Measurements from ENCODE around the gene SEMA3F.

The SEMA3F gene
- 0 to 0.04 reads per million in 2 experiments for total RNA-seq

DNA sequence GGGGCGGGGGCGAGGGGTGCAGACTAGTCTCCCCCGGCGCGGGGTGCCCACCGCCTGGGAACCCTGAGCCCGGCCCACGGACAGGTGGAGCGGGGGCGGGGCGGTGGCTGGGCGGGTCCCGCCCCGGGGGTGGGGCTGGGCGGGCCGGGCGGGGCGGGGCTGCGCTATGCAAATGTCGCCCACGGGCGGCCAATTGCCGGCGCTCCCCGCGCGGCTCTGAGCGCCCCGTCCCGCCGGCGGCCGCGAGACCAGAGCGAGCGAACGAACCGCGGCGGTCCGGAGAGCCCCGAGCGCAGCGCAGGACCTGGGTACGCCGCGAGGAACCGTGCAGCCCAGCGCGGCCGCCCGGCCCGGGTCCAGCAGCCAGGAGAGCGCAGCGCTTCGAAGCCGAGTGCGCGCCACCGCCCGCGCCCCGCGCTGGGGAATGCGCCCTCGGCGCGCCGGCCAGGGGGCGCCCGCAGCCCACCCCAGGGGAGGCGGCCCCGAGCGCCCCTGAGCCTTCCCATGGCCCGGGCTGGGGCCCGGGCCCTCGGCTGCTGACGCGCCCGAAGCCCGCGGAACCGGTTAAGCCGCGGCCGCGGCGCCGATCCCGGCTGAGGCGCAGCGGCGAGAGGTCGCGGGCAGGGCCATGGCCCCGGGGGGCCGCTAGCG, at the start of gene SEMA3F:
TSS of gene SEMA3F (plus strand) at position 485 of the 651 bp plus-strand sequence. CDS start 4,299 bp downstream, outside the sequence.
- peak; percentile 57 for DNase-seq (ENCODE audit: low read depth)

DNA sequence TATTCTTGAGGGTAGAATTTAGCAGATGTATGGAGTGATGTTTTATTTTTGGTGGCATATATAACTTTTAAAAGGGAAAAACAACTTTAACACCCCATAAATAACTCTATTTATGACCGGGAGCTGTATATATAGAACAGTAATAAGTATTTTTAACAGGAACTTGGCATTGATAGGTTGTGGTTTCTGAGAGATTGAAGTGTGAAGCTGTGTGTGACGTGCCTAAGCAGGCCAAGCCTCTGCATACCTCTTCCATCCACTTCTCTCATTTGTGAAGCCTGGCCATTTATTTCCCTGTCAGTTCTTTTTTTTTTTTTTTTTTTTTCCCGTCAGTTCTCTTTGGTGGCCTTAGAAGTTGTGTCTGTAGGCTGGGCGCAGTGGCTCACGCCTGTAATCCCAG, 43.4 kb upstream of the SEMA3F start:
- no peak for DNase-seq (ENCODE audit: low read depth)

DNA sequence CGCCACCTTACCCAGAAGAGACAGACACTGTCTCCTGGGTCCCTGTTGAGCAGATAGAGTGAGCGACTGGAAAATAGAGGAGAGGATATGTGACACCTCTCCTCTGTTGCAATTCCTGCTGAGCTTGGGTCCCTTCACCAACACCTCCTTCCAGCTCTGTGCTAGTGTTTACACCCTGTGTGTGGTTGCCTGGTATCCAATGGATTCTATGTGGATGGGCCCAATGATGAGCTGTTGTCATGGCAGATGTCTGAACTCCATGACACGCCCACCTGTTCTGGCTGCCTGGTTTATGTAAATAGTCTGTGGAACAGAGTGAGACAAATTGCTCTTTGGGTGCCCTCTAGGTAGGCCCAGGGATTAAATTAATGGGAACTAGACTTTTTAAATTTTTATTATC, 42.7 kb upstream of the SEMA3F start:
- DNase-seq (ENCODE audit: low read depth) = no peak

DNA sequence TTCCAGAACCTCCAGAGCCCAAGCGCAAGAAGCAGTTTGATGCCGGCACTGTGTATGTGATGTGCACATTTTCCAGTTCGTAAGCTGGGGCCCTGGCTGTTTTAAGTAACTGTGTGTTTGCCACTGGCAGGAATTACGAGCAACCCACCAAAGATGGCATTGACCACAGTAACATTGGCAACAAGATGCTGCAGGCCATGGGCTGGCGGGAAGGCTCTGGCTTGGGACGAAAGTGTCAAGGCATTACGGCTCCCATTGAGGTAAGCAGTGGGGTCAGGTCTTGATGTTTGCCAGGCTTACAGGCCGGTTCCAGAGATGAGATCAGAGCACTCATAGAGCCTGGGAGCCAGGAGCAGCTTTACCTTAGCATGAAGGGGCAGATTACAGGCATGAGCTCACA, 38.0 kb upstream of the SEMA3F start:
- no peak for DNase-seq (ENCODE audit: low read depth)

DNA sequence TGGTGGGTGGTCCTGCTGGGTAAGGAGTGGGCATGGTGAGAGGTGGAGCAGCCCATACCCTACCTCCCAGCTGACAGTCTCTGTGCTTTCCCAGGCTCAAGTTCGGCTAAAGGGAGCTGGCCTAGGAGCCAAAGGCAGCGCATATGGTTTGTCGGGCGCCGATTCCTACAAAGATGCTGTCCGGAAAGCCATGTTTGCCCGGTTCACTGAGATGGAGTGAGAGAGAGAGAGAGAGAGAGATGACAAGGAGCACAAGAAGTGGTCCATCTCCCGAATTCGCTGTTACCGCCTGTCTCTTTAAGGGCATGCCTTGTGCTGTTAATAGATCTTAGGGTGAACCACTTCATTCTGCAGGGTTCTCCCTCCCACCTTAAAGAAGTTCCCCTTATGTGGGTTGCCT, 36.9 kb upstream of the SEMA3F start:
- no peak for DNase-seq (ENCODE audit: low read depth)

DNA sequence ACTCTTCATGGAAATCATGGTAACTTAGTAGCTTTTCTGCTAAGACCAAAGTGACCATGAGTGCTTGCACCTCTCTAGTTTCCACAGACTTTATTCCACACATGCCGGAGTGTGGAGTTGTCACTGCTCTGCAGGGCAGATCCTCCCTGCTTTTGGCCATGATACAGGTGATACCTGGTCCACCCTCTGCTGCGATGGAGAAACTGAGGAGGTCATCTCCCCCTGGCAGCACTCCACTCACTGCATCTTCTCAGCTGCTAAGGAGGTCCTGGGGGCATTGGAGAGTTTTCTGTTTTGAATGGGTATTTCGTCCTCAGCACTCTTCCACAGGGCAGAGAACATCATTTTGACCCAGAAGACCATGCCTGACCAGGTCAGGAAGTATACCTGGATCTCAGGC, 35.3 kb upstream of the SEMA3F start:
- no peak for DNase-seq (ENCODE audit: low read depth)

DNA sequence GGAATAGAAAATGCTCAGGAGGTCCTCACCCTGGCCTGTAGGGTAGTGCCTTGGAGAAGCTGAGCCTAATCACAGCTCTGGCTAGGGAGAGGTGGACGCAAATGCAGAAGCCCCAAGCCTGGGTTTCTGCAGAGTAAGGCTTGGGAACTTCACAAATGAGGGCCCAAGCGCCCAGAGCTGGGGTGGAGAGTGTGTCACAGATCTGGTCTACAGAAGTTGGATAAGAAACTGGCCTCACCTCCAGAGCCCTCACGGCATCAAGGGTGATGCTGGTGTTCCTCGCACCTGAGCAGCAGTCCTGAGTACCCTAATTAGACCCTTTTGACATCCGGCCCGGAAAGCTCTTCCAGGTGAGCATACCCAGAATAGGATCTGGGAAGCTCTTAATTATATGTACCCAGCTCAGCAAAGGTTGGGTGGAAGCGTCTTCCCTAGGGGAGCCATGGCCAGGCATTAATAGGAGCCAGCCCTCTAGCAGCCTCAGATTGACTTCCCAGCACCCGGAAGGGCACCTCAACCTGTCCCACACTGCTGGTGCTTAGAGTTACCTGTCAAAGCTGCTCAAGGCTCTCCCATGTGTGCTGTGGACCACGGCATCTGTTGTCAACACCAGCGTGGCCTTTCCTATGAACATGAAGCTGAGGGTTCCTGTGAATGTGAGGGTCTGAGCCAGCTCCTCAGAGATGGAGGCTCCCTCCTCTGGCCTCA, 34.6 kb upstream of the SEMA3F start:
- DNase-seq (ENCODE audit: low read depth) = no peak

DNA sequence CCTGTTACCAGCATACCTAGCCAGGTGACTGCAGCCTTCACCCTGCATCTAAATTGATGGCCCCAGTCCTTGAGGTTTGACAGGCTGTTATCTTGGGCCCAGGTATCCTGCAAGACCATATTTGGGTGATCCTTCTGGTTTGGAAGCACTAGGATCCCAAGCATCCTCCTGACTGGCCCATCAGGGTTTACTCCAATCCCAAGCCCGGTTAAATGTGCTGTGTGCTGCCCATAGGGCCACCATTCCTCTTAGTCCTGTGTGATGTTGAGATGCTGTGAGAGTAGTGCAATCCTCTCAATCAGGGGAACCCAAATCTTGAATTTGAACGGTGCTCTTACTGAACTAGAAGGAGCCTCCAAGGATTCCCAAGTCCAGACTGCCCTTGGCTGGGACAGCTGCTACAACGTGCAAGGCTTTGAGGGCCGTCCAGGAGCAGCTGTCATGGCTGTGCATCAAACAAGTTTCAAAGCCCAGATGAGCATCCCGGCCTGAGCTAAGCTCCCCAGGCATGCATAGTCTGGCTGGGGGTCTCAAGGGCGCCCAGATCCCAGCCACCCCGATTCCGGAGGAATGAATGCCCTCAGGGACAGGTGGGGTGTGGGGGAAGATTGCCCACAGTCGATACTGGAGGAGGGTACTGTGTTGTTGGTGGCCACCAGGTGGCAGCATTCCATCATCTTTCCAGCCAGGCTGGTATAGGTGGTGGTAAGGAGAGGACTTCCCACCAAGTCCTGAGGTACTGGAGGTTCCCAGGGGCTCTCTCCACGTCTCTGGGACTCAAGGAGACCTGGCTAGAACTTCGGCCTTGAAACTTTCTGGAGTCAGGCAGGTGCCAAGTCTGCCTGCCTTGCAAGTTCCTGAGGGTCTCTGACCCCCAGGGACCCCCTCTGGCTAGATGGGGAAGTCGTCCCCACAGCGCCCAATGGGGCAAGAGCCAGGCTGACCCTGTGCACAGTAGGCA, 33.8 kb upstream of the SEMA3F start:
- DNase-seq (ENCODE audit: low read depth) = peak; percentile 57

DNA sequence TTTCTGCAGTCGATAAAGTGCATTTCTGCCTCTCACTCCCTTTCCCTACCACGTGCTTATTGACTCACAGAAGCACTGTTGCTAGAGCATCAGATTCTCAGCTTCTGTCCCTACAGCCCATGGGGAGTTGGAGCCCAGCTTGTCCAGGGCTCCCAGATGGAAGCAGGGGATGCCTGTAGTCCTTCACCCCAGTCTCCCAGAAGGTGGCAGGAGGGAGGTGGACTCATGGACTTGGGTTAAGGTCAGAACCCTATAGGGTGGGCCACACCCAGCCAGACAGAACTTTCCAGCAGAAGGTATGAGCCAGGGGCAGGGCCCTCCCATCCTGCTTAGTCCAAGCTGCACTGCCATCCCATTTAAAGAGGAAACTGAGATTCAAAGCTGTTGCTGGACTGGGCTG, 33.1 kb upstream of the SEMA3F start:
- no peak for DNase-seq (ENCODE audit: low read depth)

DNA sequence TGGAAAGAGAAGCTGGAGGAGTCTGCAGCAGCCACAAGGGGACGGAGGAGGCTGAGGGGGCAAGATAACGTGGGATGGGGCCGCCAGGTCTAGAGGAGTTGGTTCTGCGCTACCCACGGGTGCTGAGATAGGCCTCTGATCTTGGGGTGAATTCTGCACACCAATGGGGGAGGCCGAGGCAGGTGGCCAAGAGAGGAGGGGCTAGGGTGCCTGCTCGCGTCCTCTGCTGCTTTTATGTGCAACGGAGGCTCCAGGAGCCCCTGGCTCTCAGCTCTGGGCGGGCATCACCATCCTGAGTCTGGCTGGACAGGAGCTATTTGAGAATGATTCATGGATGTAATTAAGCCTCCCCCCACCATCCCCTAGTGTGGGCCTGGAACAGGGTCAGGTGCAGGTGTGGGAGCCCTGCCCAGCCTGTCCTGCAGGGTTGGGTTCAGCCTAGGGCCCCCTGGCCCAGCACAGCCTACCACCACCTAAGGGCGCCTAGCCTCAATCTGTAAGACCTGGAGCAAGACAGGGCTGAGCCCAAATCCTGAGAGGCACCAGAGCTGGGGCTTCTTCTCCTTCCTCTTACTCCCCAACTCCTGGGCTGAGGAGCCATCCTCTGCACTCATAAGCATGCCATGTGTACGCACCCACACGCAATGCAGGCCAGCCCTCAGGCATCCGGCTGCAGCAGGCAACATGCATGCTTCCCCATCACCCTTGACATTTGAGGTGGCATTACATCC, 32.3 kb upstream of the SEMA3F start:
- DNase-seq (ENCODE audit: low read depth) = no peak

DNA sequence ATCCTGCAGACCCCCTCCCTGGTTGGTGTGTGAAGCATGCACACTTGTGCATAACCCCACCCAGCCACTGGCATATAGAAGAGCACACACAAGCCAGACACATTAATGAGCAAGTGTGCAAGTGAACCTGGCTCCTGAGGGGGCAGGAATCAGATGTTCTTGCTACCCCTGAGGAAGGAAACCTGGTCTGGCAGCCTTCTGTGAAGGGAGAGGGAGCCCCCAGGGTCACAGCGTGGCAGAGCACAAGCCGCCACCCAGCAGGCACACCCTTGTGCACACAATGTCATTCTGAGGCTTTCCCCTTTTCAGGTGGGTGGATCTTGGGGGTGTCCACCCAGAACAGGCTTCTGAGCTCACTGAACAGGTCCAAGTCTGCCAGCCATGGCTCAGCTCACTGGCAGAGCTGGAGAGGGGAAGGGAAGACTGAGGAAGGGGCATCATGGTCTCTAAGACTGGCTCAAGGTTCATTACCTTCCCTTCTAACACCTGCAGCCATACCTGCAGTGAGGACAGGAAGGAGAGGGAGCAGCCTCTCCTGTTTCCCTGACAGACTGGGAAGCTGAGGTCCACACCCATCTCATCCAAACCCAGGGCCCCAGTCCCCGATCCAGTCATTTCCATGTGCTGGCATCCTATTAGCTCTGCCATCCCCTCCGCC, 31.6 kb upstream of the SEMA3F start:
- DNase-seq (ENCODE audit: low read depth) = no peak

DNA sequence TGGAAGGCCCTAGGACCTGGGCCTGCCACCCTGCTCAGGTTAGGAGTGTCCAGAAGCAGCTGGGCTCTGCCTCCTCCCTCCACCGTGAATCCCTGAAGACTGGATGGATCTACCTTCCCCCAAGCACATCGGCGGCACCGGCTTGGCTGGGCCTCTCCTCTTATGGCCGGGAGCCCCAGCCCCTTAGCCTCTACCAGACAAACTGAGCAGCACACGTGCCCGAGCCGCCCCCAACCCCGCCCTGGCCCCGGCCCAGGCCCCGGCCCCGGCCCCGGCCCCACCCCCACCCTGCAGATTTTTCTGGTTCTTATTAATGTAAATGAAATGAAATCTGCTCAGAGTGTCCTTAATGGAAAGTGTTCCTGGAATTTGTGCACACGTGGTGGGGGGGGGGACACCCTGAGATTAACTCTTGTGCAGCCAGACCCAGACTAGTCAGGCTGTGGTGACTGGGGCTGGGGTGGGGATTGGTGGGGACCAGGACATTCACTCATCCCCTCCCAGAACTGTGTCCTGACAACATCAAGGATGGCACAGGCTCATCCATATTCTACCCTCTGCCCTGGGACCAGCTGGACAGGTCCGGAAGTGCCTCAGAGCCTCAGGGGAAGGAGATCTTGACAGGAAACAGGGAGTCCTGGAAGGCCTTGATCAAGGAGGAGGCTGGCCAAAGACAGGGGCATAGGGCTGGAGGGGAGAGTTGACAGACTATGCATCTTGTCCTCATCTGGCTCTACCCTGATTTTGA, 30.9 kb upstream of the SEMA3F start:
- no peak for DNase-seq (ENCODE audit: low read depth)

DNA sequence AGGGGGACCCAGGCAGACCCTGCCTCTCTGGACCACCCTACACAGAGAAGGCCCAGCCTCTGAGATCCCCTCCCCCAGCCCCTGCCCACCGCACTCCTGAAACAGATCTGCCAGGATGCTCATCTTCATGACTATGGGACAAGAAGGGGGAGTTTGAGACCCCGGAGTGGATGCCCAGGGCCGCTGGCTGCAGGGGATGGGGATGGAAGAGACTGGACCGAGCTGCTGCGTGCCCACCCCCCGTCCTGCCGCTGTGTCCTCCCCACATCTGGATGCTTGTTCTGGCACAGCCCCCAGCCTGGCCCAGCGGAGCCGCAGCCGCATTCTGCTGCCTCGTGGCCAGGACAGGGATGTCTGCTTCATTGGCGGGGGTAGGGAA, 30.3 kb upstream of the SEMA3F start:
- no peak for DNase-seq (ENCODE audit: low read depth)

DNA sequence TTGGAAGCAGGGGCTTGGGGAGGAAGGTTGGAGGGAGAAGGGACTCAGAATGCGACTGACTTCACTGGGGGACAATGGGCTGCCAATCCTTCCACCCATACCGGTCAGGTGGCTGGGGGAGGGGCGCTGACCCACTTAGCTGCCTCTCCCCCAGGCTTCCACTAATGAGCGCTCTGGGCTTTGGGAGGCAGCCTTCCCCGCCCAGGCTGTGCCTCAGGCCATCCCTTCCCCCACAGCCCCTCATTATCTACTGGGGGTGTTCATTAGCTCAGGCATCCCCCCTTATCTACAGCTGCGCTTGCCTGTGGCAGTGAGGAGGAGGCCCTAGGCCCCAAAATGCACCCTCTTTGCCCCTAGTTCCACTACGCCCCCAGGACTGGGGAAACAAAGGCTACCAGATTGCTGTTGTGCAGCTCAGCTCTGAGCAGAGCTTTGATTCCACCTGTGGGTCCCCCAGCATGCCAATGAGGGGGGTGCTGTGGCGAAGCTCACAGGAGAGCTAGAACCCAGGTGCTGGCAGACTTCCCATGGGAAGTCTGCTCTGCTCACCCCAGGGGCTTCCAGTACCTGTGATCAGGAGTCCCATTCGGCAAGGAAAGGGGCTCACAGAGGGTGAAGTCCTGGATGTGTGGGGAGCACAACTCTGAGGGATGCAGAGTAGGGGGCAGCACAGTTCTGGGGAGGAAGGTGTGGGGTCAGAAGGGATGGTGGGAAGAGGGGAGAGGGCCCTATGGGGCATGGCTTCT, 29.4 kb upstream of the SEMA3F start:
- no peak for DNase-seq (ENCODE audit: low read depth)

DNA sequence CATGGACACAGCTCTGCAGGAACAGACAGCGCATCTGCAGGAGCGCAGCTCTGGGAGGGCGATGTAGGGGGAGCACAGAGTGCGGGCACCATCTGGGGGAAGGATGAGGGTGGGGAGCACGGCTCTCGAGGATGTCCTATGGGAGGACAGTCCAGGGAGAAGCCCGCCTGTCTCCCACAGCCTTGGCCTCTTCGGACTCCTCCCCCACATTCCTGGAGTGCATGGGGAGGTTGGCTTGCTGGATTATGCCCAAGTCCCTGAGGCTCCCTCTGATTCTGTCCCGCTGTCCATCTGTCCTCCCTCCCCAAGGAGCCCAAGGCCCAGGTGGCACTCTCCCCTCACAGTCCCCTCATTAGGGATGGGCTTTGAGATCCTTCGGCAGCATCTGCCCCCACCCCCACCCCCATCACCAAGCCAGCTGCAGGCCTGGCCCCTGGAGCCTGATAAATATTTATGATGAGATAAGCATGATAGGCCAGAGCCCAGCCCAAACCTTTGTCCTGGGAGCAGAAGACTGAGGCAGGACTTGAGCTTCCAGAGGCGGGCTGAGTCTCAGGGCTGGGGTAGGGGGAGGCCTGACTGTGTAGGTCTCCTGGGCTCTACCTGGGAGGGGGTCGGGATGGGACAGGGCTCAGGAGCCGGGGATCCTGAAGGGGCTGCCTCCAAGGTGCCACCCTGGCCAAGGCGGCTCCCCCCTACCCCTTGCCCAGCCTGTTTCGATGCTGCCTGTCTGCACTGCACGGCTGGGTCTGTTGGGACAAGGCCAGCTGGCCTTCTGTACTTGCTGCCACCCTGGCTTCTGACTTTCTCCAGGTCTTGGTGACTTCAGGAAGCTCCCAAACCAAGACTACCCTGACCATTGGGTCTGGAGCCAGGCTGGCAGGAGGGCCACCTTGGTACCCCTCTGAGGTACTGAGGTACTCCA, 28.6 kb upstream of the SEMA3F start:
- DNase-seq (ENCODE audit: low read depth) = no peak

DNA sequence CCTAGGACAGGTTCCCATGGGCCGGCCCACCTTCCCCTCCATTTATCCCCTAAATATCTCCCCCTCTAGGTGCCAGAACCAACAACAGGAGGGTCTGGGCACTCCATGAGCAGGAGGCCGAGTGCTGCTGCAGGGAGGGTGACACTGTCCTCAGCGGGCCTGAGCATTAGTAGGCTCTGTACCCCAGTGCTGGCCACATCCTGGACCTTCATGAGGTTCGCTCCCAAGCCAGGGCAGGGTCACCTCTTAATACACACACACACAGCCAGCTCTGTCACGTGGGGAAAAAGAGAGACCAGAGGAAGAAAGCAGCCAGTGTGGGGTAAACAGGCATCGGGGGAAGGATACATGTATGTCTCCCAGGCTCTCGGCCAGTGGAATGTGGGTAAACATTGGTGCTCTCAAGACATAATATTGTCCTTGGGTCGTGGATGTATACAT, 27.9 kb upstream of the SEMA3F start:
- no peak for DNase-seq (ENCODE audit: low read depth)

DNA sequence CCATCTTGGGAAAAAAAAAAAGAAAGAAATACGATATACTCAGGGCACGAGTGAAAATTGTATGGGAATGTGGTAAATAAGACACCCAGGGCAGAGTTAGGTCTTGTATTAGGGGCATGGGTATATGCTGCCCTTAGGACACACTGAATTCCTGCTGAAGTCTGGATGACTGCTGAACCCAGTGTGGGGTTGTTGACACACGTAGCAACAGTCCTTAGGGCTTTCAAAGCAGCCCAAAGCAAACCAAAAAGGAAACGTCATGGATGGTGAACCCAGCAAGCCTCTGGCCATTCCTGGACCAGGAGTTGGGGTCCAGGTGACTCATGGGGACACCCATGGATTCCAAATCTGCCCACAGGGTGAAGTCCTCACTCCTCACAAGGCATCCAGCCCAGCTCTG, 27.1 kb upstream of the SEMA3F start:
- DNase-seq (ENCODE audit: low read depth) = no peak

DNA sequence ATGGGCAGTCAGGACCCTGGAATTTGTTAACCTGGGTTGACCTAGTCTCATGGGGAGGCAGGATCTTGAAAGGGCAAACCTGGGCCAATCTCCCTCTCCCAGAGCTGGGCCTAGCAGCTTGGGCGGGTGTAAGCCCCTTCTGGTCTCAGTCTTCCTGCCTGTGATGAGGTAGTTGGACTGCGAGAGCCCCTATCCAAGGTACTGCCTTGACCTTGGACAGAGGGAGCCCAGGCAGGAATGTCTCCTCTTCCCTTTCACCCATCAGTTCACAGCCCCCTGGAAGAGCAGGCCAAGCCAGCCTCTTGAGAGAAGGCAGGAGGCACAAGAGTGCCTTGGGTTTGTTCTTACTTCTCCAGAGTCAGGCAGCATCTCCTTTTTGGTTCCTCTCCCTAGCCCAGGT, 24.7 kb upstream of the SEMA3F start:
- DNase-seq (ENCODE audit: low read depth) = no peak

All from T follicular helper cell (primary cell).